ENCODE results near the gene ALK. TPM values are rescaled to one million over a fixed set of nuclear protein-coding genes. Genes with fewer than 3 reads are reported as not detected.

Gene ALK
- total RNA-seq, 2 donors from 2014 or later = under 0.01 to 0.26 TPM

GRCh38 chr2:29175338-29175737, 746.0 kb downstream of the ALK start:
- TF ChIP-seq CTCF (IDR thresholded peaks at IDR 0.05) (no peak), POLR2A (IDR thresholded peaks at IDR 0.05) (no peak)
- ATAC-seq = no peak

GRCh38 chr2:29174937-29175336, 746.4 kb downstream of the ALK start:
- WGBS, 2 donors = 69 to 74% methylated on average over 2 of the region's 2 CpGs
- no peaks in the 10 kb centered on the region for H3K27me3 ChIP-seq
- H3K4me3 ChIP-seq = no peak overlapping the region
- TF ChIP-seq CTCF (IDR thresholded peaks at IDR 0.05) (no peak), POLR2A (IDR thresholded peaks at IDR 0.05) (no peak)
- intact Hi-C loops (cut with DNase I) = no loop called here
- no peak for DNase-seq
- H3K4me1 ChIP-seq = no peaks in the 10 kb centered on the region
- no peaks in the 10 kb centered on the region for H3K9me3 ChIP-seq
- H3K27ac ChIP-seq = no peak overlapping the region
- no peak for ATAC-seq
- H3K36me3 ChIP-seq (replicated peaks in 1 of 2; ENCODE audit: insufficient read depth in 1 of 2, low read depth in 2 of 2) = peaks cover 0 to 10% of the 10 kb centered on the region in 2 donors

More at GRCh38 chr2:29175338-29175737, 746.0 kb downstream of the ALK start:
- no peak for DNase-seq
- Histone ChIP-seq H3K27me3 (no peaks in the 10 kb centered on the region), H3K4me1 (no peaks in the 10 kb centered on the region), H3K27ac (no peak overlapping the region), H3K4me3 (no peak overlapping the region), H3K9me3 (no peaks in the 10 kb centered on the region), H3K36me3 (replicated peaks in 1 of 2; ENCODE audit: insufficient read depth in 1 of 2, low read depth in 2 of 2) (peaks cover 0 to 10% of the 10 kb centered on the region in 2 donors)
- intact Hi-C loops (cut with DNase I) = no loop called here
- WGBS, 2 donors = 92% methylated on average over 3 of the region's 3 CpGs

- Histone ChIP-seq H3K27me3 (no peaks in the 10 kb centered on the region), H3K4me1 (no peaks in the 10 kb centered on the region), H3K36me3 (replicated peaks in 1 of 2; ENCODE audit: insufficient read depth in 1 of 2, low read depth in 2 of 2) (peaks cover 0 to 8% of the 10 kb centered on the region in 2 donors), H3K9me3 (no peaks in the 10 kb centered on the region), H3K27ac (no peak overlapping the region), H3K4me3 (no peak overlapping the region)
- DNase-seq (no peak), ATAC-seq (no peak)
- intact Hi-C loops (cut with DNase I) = no loop called here
- no peak for TF ChIP-seq CTCF (IDR thresholded peaks at IDR 0.05)
- TF ChIP-seq POLR2A (IDR thresholded peaks at IDR 0.05) = no peak
- 76 to 79% methylated on average over 1 of the region's 1 CpG for WGBS, 2 donors
Measured at GRCh38 chr2:29166242-29167039, 754.9 kb downstream of the ALK start.

DNA sequence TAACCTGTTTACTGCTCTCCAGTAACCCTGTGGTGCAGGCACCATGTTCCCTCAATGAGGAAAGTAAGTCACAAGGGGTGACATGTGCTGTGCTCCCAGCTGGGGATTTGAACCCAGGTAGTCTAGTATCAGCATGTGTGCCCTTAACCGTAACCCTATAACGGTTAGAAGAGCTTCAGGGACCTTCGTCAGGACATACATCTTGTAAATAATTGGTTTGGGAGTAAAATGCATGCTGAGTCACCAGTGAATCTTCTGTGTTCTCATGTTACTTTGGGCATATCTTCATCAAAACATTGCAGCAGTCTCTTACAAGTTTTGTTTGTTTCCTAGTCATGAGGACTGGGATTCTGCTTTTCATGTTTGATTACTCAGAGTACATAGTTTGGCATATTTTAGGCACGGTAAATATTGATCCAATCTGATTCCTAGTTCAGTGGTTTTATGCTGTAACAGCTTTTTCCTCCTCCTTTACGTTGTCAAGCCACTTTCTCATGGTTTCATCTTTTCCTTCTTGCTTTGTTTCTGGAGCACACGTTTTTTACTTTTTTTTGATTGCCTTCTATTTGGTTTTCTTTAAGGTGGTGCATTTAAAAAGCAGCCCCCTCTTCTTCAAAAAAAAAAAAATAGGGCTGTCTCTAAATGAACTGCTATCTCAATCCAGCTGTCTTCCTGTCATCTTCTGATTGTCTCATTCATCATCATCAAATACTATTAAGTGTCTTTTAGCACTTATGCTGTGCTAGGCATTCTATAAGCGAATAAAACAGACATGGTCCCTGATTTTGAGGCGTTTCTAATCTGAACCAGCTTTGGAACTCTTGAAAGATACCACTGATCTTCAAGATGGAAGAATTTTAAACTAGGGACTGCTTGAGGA, 755.8 kb downstream of the ALK start:
- Histone ChIP-seq H3K4me1 (no peaks in the 10 kb centered on the region), H3K9me3 (no peaks in the 10 kb centered on the region), H3K27ac (no peak overlapping the region), H3K4me3 (no peak overlapping the region), H3K27me3 (no peaks in the 10 kb centered on the region), H3K36me3 (replicated peaks in 1 of 2; ENCODE audit: insufficient read depth in 1 of 2, low read depth in 2 of 2) (peaks cover 0 to 8% of the 10 kb centered on the region in 2 donors)
- 52 to 57% methylated on average over 8 of the region's 8 CpGs for WGBS, 2 donors
- ATAC-seq (no peak), DNase-seq (no peak)
- TF ChIP-seq POLR2A (IDR thresholded peaks at IDR 0.05) (no peak), CTCF (IDR thresholded peaks at IDR 0.05) (no peak)
- intact Hi-C loops (cut with DNase I) = no loop called here
